ENCODE measurements around the gene AEBP1.

The AEBP1 gene

GRCh38 chr7:44139311-44140010 lies 35.3 kb downstream of the AEBP1 start:
- no peak overlapping the region for H3K27ac ChIP-seq

GRCh38 chr7:44140341-44140740 lies 36.2 kb downstream of the AEBP1 start:
- H3K27ac ChIP-seq, result no peak overlapping the region
- TF ChIP-seq, protein P1, sequence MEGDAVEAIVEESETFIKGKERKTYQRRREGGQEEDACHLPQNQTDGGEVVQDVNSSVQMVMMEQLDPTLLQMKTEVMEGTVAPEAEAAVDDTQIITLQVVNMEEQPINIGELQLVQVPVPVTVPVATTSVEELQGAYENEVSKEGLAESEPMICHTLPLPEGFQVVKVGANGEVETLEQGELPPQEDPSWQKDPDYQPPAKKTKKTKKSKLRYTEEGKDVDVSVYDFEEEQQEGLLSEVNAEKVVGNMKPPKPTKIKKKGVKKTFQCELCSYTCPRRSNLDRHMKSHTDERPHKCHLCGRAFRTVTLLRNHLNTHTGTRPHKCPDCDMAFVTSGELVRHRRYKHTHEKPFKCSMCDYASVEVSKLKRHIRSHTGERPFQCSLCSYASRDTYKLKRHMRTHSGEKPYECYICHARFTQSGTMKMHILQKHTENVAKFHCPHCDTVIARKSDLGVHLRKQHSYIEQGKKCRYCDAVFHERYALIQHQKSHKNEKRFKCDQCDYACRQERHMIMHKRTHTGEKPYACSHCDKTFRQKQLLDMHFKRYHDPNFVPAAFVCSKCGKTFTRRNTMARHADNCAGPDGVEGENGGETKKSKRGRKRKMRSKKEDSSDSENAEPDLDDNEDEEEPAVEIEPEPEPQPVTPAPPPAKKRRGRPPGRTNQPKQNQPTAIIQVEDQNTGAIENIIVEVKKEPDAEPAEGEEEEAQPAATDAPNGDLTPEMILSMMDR (conservative IDR thresholded peaks at IDR 0.05), result no peak

More at GRCh38 chr7:44139311-44140010, 35.3 kb downstream of the AEBP1 start:
- TF ChIP-seq, protein P1 (conservative IDR thresholded peaks at IDR 0.05), result no peak

DNA sequence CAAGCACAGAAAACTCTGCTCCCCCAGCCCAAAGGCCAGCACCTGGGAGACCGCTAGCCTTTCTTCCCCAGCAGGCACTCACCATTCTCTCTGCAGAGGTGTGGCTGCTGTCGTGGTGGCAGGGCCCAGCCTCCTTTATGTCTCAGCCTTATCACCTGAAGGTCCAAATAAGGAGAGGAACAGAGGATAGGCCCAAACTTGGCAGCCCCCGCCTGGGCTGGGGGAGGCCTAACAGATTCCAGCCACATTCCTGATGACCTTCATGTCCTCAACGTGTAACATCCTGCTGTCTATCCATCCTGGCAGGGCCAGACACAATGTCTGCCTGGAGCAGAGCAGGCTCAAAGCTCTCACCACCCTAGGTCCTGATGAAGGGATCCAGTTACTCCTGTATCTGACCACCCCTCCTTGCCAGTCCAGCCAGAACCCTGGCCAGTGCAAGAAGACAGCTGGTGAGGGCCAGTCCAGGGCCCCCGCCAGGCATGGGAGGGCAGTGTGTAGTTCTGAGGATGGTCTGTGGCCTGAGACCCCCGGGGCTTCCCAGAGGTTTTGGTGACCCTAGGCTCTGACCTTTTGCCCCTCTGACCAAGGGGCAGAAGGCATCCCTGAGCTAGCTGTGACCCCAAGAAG lies 37.2 kb downstream of the AEBP1 start, which contains the start of gene MYL7:
TSS of gene MYL7 (minus strand) at position 112 of the 630 bp plus-strand sequence. CDS start at position 85, 27 bp downstream.
- TF ChIP-seq, protein P1 (conservative IDR thresholded peaks at IDR 0.05), result no peak
- H3K27ac ChIP-seq, result no peak within 1 kb of the TSS

GRCh38 chr7:44142028-44142427 lies 37.9 kb downstream of the AEBP1 start:
- TF ChIP-seq, protein P1 (conservative IDR thresholded peaks at IDR 0.05), result no peak

GRCh38 chr7:44143646-44144250 lies 39.6 kb downstream of the AEBP1 start:
- H3K27ac ChIP-seq, result no peak overlapping the region
- TF ChIP-seq, protein P1 (conservative IDR thresholded peaks at IDR 0.05), result no peak

More at GRCh38 chr7:44142028-44142427, 37.9 kb downstream of the AEBP1 start:
- H3K27ac ChIP-seq, result no peak overlapping the region

- TF ChIP-seq, protein P1 (conservative IDR thresholded peaks at IDR 0.05), result no peak
- no peak overlapping the region for H3K27ac ChIP-seq
These were observed 40.4 kb downstream of the AEBP1 start for GRCh38 chr7:44144426-44144967.

GRCh38 chr7:44144968-44145478 lies 40.9 kb downstream of the AEBP1 start:
- TF ChIP-seq, protein P1 (conservative IDR thresholded peaks at IDR 0.05), result no peak
- H3K27ac ChIP-seq, result no peak overlapping the region

Data from VCaP (cell line).